Astrocyte (in vitro differentiated cells and primary cell): Measurements from ENCODE around the gene ALPL.

Experiments
- CTCF ChIP-seq: IDR thresholded peaks from 2 replicates; pipeline ENCODE4 v1.5.1; 2011; ENCODE audit warnings: low read depth, mild to moderate bottlenecking, inconsistent platforms, low read length, moderate library complexity; ENCODE audit not compliant: insufficient read depth
- EZH2 ChIP-seq: IDR thresholded peaks from 2 replicates; pipeline ENCODE4 v1.6.1; 2012; ENCODE audit warnings: mild to moderate bottlenecking, low read length, inconsistent platforms; ENCODE audit not compliant: insufficient read depth

- no peak for TF ChIP-seq CTCF
- no peak for TF ChIP-seq EZH2
Observed at GRCh38 chr1:21507511-21508270, 1.5 kb upstream of the ALPL start.
